GM12892 (cell line): ENCODE measurements around the gene TNFRSF8.

Experiments
- DNase-seq: peaks from one replicate; pipeline ENCODE4 v3.0.0; 2011; ENCODE audit not compliant: insufficient read length
- FAIRE-seq: peaks from 2 replicates; lab custom pipeline; 2011; peaks lifted over from hg19 to GRCh38; lab: Jason Lieb, UNC
- POLR2A ChIP-seq: IDR thresholded peaks from 2 replicates; pipeline ENCODE4 v1.6.1; 2011; ENCODE audit warnings: low read depth, low read length, control low read depth
- POLR2AphosphoS5 ChIP-seq: IDR thresholded peaks from 2 replicates; pipeline ENCODE4 v1.6.1; 2011; ENCODE audit warnings: low read depth, low read length, control low read depth
- TAF1 ChIP-seq: IDR thresholded peaks from 2 replicates; pipeline ENCODE4 v1.6.1; 2011; ENCODE audit warnings: low read depth, mild to moderate bottlenecking, control low read depth, low read length, borderline replicate concordance

TNFRSF8 gene

GRCh38 chr1:12083766-12084165, 20.7 kb downstream of the TNFRSF8 start:
- FAIRE-seq (no peak), DNase-seq (no peak)
- TF ChIP-seq POLR2A (no peak; the same call in 1 of the 2 replicates), POLR2AphosphoS5 (peak; percentile 29; the same call in 1 of the 2 replicates)

DNA sequence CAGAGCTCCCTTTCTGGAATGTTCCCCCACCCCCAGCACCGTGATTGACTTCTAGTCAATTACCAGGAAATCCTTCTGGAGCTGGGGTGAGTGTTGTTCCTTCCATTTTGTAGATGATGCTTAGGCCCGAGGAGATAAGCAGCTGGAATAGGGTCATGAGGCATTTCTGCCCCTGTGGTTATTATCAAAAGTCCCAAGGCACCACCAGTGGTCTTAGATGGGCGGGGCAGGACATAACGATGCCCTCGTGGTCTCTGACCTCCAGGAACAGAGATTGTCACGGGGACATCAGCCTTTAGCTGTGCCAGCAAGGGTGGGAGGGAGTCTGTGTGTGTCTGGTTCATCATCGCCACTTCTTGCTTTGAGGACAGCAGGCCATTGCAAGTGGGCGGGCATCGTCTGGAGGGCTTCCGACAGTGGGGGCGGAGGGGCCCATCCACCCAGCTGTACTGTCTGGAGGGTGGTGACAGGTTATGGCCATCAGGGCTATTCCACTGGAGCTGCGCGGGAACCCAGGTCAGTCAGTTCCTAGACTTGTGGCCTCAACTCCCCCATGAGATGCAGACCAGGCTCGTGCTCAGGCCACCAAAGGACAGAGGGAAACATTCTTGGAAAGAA, 22.6 kb downstream of the TNFRSF8 start:
- no peak for TF ChIP-seq TAF1
- TF ChIP-seq POLR2A, result no peak
- no peak for TF ChIP-seq POLR2AphosphoS5
- peak; percentile 38 for FAIRE-seq
- no peak for DNase-seq

DNA sequence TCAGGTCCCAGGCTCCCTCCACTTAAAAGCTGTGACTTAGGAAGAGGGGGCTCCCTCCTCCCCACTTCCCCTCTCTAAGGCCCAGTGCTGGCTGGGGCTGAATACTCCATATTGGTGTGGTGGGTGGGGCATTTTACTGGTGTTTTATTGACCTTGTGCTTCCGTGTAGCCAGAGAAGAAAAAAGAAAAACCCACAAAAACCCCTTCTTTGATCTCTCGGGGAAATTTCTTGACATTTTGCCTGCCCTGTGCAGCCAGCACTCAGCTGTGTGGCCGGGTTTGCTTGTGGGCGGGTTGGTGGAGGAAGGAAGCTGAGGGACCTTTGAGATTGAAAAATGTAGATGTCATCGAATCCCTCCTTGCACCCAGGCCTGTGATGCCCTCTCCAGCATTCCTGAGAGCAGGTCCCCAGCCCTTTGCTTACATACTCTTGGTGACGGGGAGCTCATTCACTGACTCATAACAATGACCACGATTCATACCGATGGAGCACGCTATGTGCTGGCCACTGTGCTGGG, 24.8 kb downstream of the TNFRSF8 start:
- DNase-seq (no peak), FAIRE-seq (peak; percentile 93)
- no peak for TF ChIP-seq POLR2AphosphoS5
- no peak; the same call in 1 of the 2 replicates for TF ChIP-seq POLR2A
- TF ChIP-seq TAF1, result no peak

GRCh38 chr1:12088607-12089006, 25.5 kb downstream of the TNFRSF8 start:
- TF ChIP-seq POLR2AphosphoS5, result no peak
- TF ChIP-seq TAF1, result no peak
- no peak for TF ChIP-seq POLR2A
- FAIRE-seq (no peak), DNase-seq (no peak)

DNA sequence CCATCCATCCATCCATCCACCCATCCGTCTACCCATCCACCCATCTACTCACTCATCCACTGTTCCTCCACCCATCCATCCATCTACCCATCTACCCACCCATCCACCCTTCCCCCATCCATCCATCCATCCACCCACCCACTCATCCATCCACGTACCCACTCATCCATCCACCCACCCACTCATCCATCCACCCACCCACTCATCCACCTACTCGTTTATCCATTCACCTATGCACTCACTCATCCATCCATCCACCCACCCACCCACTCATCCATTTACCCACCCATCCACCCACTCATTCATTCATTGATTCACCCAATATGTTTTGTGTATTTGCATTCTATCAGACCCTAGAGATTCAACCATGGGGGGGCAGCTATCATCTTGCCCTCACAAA, 27.2 kb downstream of the TNFRSF8 start:
- FAIRE-seq, result peak; percentile 79
- no peak for DNase-seq
- TF ChIP-seq TAF1, result no peak
- no peak for TF ChIP-seq POLR2A
- TF ChIP-seq POLR2AphosphoS5, result no peak

DNA sequence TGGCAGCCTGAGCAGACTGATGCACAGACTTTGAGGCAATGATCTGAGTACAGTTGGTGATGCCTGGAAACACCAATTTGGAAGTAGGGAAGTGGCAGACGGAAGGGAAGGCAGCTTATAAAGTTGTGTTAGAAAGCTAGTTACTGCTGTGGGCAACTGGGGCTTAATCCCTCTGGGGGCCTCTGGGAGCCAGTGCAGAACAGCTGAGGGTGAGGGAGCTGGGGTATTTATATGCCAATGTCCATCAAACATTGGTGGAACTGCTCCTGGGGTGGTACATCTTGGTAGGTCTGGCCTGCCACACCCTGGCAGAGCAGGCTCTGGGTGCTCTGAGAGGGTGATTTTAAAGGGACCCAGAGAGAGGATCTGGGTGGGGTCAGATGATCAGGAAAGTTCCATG, 28.1 kb downstream of the TNFRSF8 start:
- FAIRE-seq, result no peak
- TF ChIP-seq TAF1 (no peak), POLR2AphosphoS5 (no peak), POLR2A (no peak)
- DNase-seq, result no peak

- TF ChIP-seq POLR2A (no peak), TAF1 (no peak), POLR2AphosphoS5 (no peak)
- FAIRE-seq, result no peak
- DNase-seq, result no peak
Observed at GRCh38 chr1:12094180-12094579, 31.1 kb downstream of the TNFRSF8 start.

GRCh38 chr1:12095452-12096263, 32.6 kb downstream of the TNFRSF8 start:
- no peak for DNase-seq
- TF ChIP-seq POLR2AphosphoS5, result no peak
- TF ChIP-seq TAF1, result no peak
- no peak for TF ChIP-seq POLR2A
- peak; percentile 42 for FAIRE-seq

DNA sequence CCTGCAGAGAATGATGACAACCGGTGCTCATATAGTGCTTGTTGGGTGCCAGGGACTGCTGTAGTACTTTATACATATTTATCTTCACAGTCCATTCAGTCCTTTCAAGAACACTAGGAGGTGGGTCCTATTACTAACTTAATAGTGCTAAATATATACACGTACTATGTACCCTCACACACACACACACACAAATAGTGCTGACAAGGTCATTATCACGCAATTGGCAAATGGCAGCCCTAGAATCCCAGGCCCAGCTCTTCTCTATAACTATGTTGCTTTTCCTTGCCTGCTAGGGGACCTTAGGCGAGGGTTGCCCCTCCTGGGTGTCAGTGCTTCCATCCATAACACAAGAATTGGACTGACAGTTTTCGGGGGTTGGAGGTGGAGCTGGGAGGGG, 33.5 kb downstream of the TNFRSF8 start:
- DNase-seq, result no peak
- FAIRE-seq, result no peak
- no peak for TF ChIP-seq TAF1
- TF ChIP-seq POLR2A, result no peak
- no peak for TF ChIP-seq POLR2AphosphoS5

- no peak for DNase-seq
- TF ChIP-seq TAF1, result no peak
- TF ChIP-seq POLR2AphosphoS5, result no peak
- no peak for TF ChIP-seq POLR2A
- FAIRE-seq, result no peak
Observed at GRCh38 chr1:12097321-12097720, 34.2 kb downstream of the TNFRSF8 start.

- TF ChIP-seq POLR2AphosphoS5, result no peak
- TF ChIP-seq POLR2A, result no peak
- TF ChIP-seq TAF1, result no peak
- FAIRE-seq (peak; percentile 14), DNase-seq (no peak)
Observed at GRCh38 chr1:12098786-12099185, 35.7 kb downstream of the TNFRSF8 start.
